ENCODE measurements around the gene SF3B2.

The SF3B2 gene

DNA sequence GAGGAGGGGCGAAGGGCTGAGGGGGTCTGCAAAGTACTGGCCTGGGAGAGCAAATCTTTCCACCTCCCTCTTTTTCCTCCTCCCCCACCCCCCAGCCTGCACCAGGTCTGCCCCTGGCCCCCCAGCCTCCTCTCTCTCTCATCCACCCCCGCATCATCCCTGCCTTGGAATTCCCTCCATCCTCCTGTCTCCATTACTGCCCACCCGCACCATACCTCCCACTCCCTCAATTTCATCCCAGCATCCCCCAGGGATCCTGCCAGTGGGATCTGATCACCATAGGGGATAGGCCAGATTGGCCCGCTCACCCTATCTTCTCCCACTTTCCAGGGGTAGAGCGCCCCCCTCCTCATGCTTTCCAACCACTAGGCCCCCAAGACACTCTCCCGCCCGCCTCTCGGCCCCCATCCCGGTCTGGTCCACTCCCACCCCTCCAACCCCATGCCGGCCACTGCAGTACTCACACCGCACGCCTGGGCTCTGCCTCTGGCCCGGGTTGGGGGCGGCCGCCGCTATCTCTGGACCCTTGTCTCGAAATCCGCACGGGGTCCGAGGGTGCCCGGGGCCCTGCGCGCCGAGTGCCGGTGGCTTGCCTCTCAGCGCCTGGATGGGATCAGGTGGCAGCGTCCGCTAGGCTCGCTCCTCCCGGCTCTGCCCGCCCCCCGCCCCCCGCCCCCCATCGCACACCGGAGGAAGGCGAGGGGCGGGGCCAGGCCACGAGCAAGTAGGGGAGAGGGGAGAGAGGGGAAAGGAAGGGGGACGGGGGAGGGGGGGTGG lies 3.4 kb upstream of the SF3B2 start, which contains the start of gene GAL3ST3:
TSS of gene GAL3ST3 (minus strand) at position 615 of the 777 bp plus-strand sequence. CDS start 3,746 bp downstream, outside the sequence.
- no peak for DNase-seq (ENCODE audit: low read depth in 2 of 2, low spot score in 1 of 2)

DNA sequence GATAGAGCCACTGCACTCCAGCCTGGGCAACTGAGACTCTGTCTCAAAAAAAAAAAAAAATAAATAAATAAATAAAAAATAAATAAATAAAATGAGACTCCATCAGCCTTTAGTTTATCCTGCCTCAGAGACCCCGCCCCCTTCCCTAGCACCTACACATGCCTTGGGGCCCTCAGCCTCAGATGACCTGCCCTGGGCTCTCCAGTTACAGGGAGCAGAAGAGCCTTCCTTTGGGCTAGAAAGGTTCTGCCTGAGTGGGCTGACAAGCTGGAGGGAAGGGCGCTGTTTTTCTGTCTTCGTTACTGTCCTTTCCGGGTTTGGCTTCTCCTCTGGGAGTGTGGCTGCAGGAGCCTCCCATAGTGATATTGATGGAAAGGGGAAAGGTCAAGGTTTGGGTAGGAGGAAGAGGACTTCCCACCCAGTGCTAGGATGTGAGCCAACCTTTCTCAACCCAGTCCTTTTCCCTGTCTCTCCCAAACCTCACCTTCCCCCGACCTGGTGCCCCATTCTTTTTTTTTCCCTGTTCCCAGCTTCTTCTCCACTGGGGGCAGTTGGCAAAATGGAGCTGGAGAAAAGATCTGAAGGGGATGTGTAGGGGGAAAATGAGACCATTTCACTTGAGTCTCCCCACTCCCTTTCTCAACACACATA lies 1.5 kb upstream of the SF3B2 start:
- no peak for DNase-seq (ENCODE audit: low read depth in 2 of 2, low spot score in 1 of 2)

DNA sequence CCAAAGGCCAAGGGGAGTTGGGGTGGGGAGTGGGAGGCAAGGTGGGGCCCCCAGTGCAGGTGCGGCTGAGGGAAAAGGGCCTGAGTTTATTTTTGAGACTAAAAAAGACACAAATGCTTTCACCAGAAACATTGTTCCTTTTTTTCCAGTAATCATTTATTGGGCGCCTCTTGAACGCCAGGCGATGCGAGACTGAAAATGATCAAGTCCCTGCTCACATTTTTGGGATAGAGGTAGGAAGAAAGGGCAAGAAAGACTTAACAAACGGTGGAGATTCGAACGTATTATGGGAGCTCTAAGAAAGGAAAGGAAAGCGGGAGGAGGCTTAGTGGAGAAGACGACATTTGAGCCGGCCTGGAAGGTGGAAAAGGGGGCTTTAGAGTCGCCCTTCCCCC lies 796 bp upstream of the SF3B2 start:
- DNase-seq (ENCODE audit: low read depth in 2 of 2, low spot score in 1 of 2), result no peak

DNA sequence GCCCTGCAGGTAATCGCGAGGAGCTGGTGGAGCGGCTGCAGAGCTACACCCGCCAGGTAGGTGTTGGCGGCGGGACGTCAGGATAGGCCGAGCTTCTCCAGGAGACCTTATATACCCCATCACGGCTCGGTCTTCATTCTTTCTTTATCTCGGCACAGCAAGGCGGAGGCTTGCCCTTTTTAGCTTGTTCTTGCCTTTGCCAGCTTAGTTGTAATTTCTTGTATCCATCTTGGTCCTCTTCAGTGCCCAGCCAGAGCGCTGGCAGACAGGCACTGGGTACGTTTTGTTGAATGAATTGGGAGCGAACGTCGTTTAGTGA lies 459 bp downstream of the SF3B2 start:
- DNase-seq (ENCODE audit: low read depth in 2 of 2, low spot score in 1 of 2), result no peak

DNA sequence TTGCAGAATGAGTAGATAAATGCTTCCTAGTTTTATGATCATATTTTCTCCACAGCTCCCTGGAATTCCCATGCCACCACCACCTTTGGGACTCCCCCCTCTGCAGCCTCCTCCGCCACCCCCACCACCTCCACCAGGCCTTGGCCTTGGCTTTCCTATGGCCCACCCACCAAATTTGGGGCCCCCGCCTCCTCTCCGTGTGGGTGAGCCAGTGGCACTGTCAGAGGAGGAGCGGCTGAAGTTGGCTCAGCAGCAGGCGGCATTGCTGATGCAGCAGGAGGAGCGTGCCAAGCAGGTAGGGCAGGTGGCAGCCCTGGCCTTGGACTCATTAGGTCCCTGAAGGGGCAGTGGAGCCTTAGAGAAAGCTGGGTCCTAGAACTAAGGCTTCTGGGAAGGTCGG lies 2.9 kb downstream of the SF3B2 start:
- DNase-seq (ENCODE audit: low read depth in 2 of 2, low spot score in 1 of 2), result no peak

DNA sequence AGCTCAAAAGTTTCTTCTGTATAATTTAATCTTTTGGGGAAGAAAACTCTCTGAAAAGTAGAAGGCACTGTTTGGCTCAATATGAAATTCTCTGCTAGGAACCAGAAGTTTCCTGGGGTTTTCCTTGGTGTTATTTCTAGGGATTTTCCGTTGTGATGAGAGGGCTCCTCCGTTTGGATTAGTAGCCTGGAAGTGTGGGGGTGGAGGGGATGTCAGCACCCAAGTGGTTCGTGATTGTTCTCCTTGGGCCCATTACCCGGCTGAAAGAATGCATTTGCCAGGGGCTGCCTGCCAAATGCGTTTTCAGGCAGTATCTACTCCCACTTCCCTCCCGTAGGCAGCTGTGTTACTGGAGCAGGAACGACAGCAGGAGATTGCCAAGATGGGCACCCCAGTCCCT lies 4.3 kb downstream of the SF3B2 start:
- no peak for DNase-seq (ENCODE audit: low read depth in 2 of 2, low spot score in 1 of 2)

DNA sequence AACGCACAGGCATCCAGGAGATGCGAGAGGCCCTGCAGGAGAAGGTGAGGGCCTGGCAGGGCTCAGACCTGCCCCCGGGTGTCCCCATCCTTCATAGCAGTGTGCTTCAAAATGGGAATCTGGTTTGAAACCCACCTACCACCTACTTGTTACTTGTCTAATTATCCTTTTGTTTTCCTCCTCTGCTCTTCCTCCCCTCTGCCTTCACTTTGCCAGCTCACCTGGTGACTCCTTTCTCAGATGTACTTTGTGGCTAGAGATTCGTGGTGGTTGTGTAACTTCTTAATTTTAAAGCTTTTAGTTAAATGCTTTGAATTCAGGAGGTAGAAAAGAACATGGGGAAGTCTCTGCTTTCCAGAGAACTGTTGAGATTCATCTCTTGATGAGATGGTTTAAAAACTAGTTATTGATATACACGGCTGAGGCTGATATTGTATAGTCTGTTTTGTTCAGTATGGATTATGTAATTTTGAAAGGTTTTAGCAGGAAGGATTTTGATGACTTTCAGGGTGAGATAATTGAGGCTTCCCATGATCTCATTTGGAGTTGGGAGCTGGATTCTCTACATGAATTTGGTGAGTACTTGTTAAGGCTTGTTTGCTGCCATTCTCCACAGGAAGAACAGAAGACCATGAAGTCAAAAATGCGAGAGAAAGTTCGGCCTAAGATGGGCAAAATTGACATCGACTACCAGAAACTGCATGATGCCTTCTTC lies 8.0 kb downstream of the SF3B2 start:
- no peak for DNase-seq (ENCODE audit: low read depth in 2 of 2, low spot score in 1 of 2)

DNA sequence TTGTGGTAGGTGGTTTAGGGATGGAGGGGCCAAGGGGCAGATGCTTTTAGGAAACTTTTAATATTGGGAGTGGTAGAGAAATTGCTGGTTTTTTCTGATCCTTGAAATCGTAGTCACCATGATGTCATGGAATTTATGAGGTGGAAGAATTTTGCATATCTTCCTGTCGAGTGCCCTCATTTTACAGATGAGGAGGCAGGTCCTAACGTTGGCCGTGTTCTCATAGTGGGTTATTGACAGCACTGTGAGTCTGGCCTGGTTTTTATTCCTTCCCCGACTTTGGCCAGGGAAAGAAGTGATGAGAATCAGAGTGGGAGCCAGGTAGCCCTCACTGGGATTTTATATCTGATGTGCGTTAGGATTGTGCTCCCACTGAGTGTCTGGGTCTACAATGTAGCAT lies 9.1 kb downstream of the SF3B2 start:
- no peak for DNase-seq (ENCODE audit: low read depth in 2 of 2, low spot score in 1 of 2)

DNA sequence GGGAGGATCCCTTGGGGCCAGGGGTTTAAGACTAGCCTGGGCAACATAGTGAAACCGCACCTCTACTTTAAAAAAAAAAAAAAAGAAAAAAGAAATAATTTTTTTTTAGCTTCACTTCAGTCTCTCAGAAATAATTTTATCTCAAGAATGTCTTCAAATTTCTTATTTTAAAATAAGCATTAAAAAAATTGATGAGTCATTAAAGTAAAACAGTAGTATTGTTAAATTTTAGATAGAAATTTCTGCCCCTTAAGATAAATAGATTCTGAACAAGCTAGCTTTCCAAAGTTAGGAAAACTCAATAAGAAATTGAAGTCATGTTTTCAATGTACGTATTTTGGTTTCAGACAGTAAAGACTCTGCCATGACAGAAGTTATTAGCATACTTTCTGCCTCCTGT lies 10.2 kb downstream of the SF3B2 start:
- DNase-seq (ENCODE audit: low read depth in 2 of 2, low spot score in 1 of 2), result no peak

DNA sequence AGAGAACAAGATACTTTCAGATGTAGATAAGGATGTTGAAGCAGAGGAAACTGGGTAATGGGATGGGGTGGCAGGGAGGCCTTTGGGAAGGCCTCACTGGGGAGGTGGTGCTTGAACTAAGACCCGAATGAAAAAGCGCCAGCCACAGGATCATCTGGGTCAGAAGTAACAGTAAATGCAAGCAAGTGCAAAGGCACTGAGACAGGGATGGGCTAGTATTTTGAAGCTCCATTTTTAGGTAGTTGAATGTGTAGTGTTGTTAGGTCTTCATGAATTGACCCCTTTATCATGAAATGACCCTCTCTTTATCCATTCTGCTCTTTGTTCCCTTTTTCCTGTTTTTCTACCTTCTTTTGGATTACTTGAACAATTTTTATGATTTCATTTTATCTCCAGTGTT lies 11.7 kb downstream of the SF3B2 start:
- DNase-seq (ENCODE audit: low read depth in 2 of 2, low spot score in 1 of 2), result no peak

DNA sequence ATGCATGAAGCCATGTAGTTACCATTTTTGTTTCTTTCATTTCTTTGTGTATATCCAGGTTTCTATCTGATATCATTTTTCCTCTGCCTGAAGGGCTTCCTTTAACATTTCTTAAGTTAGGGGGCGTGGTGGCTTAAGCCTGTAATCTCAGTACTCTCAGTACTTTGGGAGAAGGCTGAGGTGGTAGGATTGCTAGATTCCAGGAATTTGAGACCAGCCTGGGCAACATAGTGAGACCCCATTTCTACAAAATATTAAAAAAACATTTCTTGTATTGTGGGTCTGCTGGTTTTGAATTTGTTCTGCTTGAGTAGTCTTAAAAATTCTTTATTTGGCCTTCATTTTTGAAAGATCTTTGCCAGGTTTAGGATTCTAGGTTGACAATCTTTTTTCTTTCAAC lies 12.4 kb downstream of the SF3B2 start:
- DNase-seq (ENCODE audit: low read depth in 2 of 2, low spot score in 1 of 2), result no peak

DNA sequence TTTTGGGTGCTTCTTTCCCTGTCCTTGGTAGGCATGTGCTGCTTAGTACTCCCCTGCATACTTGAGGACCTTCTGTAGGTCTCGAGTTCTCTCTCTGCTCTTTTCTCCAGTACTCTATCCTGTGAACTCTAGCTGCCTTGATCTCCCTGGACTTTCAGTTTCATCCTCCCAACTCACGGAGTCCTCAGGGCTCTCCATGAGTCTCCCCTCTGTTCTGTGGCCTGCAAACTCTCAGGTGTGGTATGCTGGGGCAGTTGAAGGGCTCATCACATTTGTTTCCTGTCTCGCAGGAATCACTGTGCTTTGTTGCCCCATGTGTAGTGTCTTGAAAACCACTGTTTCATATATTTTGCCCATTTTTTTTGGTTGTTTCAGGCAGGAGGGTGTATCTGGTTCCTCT lies 14.6 kb downstream of the SF3B2 start:
- DNase-seq (ENCODE audit: low read depth in 2 of 2, low spot score in 1 of 2), result no peak

DNA sequence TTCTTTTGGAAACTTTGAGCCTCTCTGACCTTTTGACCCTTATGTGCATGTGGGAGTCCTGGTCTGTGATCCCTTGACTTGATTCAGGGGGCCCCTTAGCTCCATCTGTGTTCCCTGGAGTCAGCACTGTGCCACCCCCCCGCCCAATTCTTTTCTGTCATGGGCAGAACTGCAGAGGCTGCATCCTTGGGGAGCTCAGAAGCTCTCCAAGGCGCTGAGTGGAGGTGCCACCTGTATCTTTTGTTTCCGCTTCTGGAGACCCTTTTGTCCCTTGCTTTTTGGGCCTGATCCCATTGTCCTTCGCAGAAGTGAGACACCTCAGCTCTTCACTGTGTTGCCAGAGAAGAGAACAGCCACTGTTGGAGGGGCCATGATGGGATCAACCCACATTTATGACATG lies 15.5 kb downstream of the SF3B2 start:
- no peak for DNase-seq (ENCODE audit: low read depth in 2 of 2, low spot score in 1 of 2)

DNA sequence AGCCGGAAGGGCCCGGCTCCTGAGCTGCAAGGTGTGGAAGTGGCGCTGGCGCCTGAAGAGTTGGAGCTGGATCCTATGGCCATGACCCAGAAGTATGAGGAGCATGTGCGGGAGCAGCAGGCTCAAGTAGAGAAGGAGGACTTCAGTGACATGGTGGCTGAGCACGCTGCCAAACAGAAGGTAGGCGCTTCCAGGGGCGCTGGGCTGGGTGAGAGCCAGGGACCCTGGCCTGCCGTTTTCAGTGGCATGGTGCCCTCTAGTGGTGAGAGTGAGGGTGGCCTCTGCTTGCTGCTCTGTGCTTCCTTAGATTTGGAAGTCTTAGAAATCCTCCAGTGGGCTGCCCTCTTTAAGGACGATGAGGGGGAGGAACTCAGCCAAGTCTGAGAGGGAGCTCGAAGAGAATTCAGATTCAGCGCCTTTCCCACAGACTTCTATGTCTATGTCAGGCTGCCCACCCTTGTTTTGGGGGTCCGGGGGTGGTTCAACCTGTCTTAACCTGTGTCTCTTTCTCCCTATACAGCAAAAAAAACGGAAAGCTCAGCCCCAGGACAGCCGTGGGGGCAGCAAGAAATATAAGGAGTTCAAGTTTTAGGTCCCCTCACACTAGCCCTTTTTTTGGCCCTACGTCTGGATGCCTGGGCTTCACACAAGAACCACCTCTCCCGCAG lies 16.1 kb downstream of the SF3B2 start:
- DNase-seq (ENCODE audit: low read depth in 2 of 2, low spot score in 1 of 2), result peak; percentile 51 to 61

DNA sequence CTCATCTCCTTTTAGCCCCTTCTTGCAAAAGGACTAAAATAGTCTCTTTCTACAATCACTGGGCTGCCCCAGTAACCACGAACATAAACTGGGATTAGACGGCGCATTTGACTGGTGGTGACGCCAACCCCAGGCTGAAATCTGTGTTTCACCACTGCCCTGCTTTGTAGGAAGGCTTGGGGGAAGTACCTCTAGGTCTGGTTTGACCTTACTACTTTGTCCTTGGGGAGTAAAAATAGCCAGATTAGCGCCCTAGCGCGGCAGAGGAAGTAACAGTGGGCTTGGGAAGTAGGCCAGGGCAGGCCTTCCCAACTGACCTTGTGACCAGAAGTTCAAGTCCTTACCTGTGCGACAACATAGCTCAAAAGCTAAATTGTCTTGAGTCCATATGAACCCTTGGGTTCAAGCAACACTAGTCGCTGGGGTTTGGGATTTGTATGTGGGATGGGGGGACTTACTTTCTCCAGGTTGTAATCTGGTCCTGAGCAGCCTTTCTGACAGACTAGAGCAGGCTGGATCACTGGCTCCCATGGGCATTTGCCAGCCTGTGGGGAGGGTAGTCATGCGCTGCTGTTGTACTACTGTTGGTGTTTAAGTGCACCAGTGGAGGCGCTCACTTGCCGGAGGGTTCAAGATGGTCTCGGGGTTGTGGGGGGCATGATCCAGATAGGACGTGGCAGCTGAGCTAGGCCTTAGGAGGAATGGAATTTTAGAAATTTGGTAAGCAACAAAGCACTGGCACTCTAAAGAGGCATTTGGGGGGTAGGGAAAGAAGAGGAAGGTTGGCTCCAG lies 17.0 kb downstream of the SF3B2 start:
- DNase-seq (ENCODE audit: low read depth in 2 of 2, low spot score in 1 of 2), result no peak

DNA sequence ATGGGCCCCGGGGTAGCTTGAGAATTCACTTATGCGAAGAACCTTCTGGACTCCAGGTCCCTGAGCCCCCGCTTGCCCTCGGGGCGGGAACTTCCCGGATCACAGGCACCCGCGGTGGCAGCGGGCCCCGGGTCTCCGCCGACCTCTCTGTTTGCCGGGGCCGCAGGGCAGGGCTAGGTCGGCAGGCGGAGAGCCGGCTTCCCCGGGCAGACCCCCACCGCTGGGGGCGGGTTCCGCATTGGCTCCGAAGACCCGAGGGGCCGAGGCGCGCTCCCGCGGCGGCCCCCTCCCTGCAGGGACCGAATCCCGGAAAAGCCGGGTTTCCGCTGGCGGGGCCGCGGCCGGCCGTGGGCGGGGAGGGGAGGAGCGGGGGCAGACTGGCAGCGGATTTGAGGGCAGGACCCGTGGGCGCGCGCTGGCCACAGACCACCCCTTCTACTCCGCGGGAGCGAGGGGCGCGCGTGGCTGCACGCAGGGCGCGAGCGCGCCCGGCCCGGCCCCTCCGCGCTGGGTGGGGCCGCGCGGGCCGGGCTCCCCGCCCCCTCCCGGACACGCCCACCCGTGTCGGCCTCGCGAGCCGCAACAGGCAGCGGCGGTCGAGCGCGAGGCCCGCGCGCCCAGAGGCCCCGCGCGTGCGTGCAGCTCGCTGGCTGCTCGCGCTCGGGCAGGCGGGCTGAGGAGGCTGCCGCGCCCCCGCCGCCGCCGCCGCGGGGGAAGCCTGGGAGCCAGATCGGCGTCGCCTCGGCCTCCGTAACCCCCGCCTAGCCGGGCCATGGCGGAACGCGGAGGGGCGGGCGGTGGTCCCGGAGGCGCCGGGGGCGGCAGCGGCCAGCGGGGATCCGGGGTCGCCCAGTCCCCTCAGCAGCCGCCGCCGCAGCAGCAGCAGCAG lies 17.8 kb downstream of the SF3B2 start, which contains the start of gene PACS1:
TSS of gene PACS1 (plus strand) at position 558 of the 889 bp plus-strand sequence. CDS start at position 773, 215 bp downstream.
- DNase-seq (ENCODE audit: low read depth in 2 of 2, low spot score in 1 of 2), result peak; percentile 43 to 78

DNA sequence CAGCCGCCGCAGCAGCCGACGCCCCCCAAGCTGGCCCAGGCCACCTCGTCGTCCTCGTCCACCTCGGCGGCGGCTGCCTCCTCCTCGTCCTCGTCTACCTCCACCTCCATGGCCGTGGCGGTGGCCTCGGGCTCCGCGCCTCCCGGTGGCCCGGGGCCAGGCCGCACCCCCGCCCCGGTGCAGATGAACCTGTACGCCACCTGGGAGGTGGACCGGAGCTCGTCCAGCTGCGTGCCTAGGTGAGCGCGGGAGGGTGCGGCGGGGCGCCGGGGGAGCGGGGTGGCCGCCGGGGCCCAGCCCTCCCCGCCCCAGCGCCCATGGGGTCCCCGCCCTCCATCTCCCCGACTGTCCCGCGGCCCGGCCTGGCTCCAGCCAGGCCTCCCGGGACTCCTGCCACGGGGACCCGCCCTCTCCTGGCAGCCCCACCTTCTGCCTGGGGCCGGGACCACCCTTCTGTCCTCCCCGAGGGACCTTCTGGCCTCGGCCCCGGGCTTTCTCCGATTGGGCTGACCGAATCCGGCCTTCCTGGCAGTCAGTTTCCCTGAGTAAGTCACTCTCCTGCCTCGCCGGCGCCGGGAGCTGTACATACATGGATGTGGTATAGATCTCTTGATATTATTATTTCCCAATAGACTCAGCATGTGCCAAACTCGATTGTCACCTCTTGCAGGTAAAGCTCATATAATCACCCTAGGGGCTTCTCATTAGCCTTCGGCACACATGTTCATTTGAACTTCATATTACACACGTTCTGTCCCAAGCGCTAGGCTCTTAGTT lies 18.6 kb downstream of the SF3B2 start:
- no peak for DNase-seq (ENCODE audit: low read depth in 2 of 2, low spot score in 1 of 2)

DNA sequence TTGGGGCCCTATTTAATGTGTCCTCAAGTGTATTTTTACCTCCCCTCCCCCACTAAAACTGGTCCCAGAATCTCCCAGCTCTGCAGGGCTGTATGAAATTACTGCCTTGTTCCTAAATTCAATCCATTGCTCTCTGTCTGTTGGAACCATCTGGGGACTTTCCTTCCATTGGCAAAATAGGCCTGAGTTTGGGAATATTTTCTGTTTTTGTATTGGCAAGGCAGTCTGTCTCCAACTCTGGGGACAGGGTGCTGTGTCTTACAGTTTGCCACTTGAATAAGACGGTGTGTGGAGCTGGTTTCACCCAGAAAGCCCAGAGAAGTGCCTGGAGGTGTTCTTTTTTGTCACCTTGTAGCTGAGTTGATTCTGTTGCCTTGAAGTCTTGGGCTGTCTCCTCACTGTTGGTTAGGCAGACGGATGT lies 19.2 kb downstream of the SF3B2 start:
- no peak for DNase-seq (ENCODE audit: low read depth in 2 of 2, low spot score in 1 of 2)

DNA sequence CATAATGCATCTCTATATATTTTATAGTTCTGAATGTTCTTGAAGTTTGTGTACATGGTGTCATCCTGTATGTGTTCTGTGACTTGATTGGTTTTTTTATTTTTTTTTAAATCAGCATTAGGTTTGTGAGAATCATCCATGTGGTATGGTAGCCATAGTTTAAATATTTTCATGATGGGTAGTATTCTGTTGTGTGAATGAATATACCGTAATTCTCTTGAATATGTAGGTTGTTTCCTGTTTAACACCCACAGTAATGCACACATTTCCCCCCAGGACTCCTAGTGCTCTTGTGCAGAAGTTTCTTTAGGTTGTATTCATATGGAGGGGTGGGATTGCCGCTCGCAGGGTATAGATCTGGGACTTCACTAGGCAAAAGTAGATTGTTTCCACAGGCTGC lies 19.9 kb downstream of the SF3B2 start:
- no peak for DNase-seq (ENCODE audit: low read depth in 2 of 2, low spot score in 1 of 2)

Measured in stimulated activated CD8-positive, alpha-beta memory T cell treated with anti-CD3 and anti-CD28 coated beads, Interleukin-4, amount 100 ng/mL, for 4 hours (primary cell).